Measurements from ENCODE around the gene HDAC5.

DNA sequence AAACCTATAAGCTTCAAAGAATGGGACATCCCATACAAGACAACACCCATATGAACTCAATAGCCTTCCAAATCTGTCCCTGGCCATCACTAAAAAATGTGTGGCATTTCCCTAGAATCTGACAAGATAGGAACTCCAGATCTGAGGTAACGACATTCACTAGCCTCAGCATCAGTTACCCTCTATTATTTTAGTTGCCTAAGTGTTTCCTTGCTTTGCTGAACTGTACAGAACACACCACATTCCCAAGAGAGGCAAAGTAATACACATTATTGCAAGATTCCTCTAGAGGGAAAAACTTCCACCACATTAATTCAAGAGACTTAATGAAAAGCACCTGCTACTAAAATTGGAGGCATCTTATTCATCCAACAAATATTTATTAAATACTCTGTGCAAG, 62.0 kb downstream of the HDAC5 start:
- TF ChIP-seq ZNF777 (tag by site-specific recombination; IDR thresholded peaks at IDR 0.05; ENCODE audit: borderline replicate concordance) (no peak), TSHZ1 (tag by site-specific recombination; IDR thresholded peaks at IDR 0.05; ENCODE audit: borderline replicate concordance) (no peak), REPIN1 (tag by site-specific recombination; IDR thresholded peaks at IDR 0.05; ENCODE audit: low read depth) (no peak), ZNF488 (tag by site-specific recombination; IDR thresholded peaks at IDR 0.05) (no peak), ZNF311 (tag by site-specific recombination; IDR thresholded peaks at IDR 0.05; ENCODE audit: borderline replicate concordance) (no peak), MZF1 (tag by site-specific recombination; IDR thresholded peaks at IDR 0.05; ENCODE audit: borderline replicate concordance) (no peak), ZBTB7A (tag by site-specific recombination; IDR thresholded peaks at IDR 0.05; ENCODE audit: low read depth) (no peak), OSR2 (tag by site-specific recombination; IDR thresholded peaks at IDR 0.05) (no peak), TCF7L2 (IDR thresholded peaks at IDR 0.05; ENCODE audit: borderline replicate concordance, low read depth, low read length) (no peak), ZNF670 (tag by site-specific recombination; IDR thresholded peaks at IDR 0.05; ENCODE audit: low read depth) (no peak)
- TF ChIP-seq, protein P1, sequence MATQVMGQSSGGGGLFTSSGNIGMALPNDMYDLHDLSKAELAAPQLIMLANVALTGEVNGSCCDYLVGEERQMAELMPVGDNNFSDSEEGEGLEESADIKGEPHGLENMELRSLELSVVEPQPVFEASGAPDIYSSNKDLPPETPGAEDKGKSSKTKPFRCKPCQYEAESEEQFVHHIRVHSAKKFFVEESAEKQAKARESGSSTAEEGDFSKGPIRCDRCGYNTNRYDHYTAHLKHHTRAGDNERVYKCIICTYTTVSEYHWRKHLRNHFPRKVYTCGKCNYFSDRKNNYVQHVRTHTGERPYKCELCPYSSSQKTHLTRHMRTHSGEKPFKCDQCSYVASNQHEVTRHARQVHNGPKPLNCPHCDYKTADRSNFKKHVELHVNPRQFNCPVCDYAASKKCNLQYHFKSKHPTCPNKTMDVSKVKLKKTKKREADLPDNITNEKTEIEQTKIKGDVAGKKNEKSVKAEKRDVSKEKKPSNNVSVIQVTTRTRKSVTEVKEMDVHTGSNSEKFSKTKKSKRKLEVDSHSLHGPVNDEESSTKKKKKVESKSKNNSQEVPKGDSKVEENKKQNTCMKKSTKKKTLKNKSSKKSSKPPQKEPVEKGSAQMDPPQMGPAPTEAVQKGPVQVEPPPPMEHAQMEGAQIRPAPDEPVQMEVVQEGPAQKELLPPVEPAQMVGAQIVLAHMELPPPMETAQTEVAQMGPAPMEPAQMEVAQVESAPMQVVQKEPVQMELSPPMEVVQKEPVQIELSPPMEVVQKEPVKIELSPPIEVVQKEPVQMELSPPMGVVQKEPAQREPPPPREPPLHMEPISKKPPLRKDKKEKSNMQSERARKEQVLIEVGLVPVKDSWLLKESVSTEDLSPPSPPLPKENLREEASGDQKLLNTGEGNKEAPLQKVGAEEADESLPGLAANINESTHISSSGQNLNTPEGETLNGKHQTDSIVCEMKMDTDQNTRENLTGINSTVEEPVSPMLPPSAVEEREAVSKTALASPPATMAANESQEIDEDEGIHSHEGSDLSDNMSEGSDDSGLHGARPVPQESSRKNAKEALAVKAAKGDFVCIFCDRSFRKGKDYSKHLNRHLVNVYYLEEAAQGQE (tag by site-specific recombination; IDR thresholded peaks at IDR 0.05): no peak
- TF ChIP-seq, protein P2, sequence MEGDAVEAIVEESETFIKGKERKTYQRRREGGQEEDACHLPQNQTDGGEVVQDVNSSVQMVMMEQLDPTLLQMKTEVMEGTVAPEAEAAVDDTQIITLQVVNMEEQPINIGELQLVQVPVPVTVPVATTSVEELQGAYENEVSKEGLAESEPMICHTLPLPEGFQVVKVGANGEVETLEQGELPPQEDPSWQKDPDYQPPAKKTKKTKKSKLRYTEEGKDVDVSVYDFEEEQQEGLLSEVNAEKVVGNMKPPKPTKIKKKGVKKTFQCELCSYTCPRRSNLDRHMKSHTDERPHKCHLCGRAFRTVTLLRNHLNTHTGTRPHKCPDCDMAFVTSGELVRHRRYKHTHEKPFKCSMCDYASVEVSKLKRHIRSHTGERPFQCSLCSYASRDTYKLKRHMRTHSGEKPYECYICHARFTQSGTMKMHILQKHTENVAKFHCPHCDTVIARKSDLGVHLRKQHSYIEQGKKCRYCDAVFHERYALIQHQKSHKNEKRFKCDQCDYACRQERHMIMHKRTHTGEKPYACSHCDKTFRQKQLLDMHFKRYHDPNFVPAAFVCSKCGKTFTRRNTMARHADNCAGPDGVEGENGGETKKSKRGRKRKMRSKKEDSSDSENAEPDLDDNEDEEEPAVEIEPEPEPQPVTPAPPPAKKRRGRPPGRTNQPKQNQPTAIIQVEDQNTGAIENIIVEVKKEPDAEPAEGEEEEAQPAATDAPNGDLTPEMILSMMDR (tag by site-specific recombination; IDR thresholded peaks at IDR 0.05): no peak
- TF ChIP-seq, protein P3, sequence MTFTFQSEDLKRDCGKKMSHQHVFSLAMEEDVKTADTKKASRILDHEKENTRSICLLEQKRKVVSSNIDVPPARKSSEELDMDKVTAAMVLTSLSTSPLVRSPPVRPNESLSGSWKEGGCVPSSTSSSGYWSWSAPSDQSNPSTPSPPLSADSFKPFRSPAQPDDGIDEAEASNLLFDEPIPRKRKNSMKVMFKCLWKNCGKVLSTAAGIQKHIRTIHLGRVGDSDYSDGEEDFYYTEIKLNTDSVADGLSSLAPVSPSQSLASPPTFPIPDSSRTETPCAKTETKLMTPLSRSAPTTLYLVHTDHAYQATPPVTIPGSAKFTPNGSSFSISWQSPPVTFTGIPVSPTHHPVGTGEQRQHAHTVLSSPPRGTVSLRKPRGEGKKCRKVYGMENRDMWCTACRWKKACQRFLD (tag by site-specific recombination; IDR thresholded peaks at IDR 0.05): no peak
- TF ChIP-seq, protein P4, sequence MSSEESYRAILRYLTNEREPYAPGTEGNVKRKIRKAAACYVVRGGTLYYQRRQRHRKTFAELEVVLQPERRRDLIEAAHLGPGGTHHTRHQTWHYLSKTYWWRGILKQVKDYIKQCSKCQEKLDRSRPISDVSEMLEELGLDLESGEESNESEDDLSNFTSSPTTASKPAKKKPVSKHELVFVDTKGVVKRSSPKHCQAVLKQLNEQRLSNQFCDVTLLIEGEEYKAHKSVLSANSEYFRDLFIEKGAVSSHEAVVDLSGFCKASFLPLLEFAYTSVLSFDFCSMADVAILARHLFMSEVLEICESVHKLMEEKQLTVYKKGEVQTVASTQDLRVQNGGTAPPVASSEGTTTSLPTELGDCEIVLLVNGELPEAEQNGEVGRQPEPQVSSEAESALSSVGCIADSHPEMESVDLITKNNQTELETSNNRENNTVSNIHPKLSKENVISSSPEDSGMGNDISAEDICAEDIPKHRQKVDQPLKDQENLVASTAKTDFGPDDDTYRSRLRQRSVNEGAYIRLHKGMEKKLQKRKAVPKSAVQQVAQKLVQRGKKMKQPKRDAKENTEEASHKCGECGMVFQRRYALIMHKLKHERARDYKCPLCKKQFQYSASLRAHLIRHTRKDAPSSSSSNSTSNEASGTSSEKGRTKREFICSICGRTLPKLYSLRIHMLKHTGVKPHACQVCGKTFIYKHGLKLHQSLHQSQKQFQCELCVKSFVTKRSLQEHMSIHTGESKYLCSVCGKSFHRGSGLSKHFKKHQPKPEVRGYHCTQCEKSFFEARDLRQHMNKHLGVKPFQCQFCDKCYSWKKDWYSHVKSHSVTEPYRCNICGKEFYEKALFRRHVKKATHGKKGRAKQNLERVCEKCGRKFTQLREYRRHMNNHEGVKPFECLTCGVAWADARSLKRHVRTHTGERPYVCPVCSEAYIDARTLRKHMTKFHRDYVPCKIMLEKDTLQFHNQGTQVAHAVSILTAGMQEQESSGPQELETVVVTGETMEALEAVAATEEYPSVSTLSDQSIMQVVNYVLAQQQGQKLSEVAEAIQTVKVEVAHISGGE (tag by site-specific recombination; conservative IDR thresholded peaks at IDR 0.05; ENCODE audit: low read depth): no peak
